H9 (cell line): ENCODE data around the gene TFDP1. TPM values are rescaled to one million over a fixed set of nuclear protein-coding genes. Genes with fewer than 3 reads are reported as not detected.

Experiments used
- DNase-seq: peaks from one replicate; pipeline ENCODE4 v3.0.0-alpha.2; 2017
- H2AFZ ChIP-seq: one replicate; pipeline ENCODE4 v1.6.1; 2013; ENCODE audit warnings: mild to moderate bottlenecking, low read length, control low read depth, moderate library complexity
- H2AK5ac ChIP-seq: 2 replicates; pipeline ENCODE4 v1.6.1; 2013; ENCODE audit warnings: low read length, control low read depth, mixed read lengths; ENCODE audit not compliant: insufficient read length
- H2BK120ac ChIP-seq: one replicate; pipeline ENCODE4 v1.6.1; 2013; ENCODE audit warnings: low read depth, mild to moderate bottlenecking, low read length, control low read depth, inconsistent platforms; ENCODE audit not compliant: poor library complexity, severe bottlenecking
- H2BK12ac ChIP-seq: 2 replicates; pipeline ENCODE4 v1.6.1; 2013; ENCODE audit warnings: low read length, control low read depth, mixed read lengths, low read depth; ENCODE audit not compliant: insufficient read length
- H2BK15ac ChIP-seq: 2 replicates; pipeline ENCODE4 v1.6.1; 2013; ENCODE audit warnings: low read depth, low read length, control low read depth
- H2BK20ac ChIP-seq: one replicate; pipeline ENCODE4 v1.6.1; 2013; ENCODE audit warnings: low read depth, mild to moderate bottlenecking, low read length, control low read depth, inconsistent platforms; ENCODE audit not compliant: poor library complexity, severe bottlenecking
- H2BK5ac ChIP-seq: 2 replicates; pipeline ENCODE4 v1.6.1; 2013; ENCODE audit warnings: low read length, control low read depth, mixed read lengths; ENCODE audit not compliant: insufficient read length
- H3K14ac ChIP-seq: 2 replicates; pipeline ENCODE4 v1.6.1; 2013; ENCODE audit warnings: low read length, control low read depth; ENCODE audit not compliant: insufficient read depth
- H3K18ac ChIP-seq: 2 replicates; pipeline ENCODE4 v1.6.1; 2013; ENCODE audit warnings: low read depth, mild to moderate bottlenecking, mixed read lengths, low read length, control low read depth; ENCODE audit not compliant: insufficient read length
- H3K23ac ChIP-seq: 2 replicates; pipeline ENCODE4 v1.6.1; 2013; ENCODE audit warnings: low read length, control low read depth, mixed read lengths, low read depth; ENCODE audit not compliant: insufficient read length
- H3K23me2 ChIP-seq: 2 replicates; pipeline ENCODE4 v1.6.1; 2013; ENCODE audit warnings: low read depth, mild to moderate bottlenecking, mixed read lengths, low read length, control low read depth; ENCODE audit not compliant: insufficient read length, poor library complexity, severe bottlenecking
- H3K27ac ChIP-seq: 2 replicates; pipeline ENCODE4 v1.5.1; 2013; ENCODE audit warnings: low read length, control low read depth, mixed read lengths, low read depth; ENCODE audit not compliant: insufficient read length
- H3K27me3 ChIP-seq: 2 replicates; pipeline ENCODE4 v1.6.1; 2013; ENCODE audit warnings: low read length, control low read depth, inconsistent platforms; ENCODE audit not compliant: insufficient read depth
- H3K4ac ChIP-seq: 2 replicates; pipeline ENCODE4 v1.6.1; 2013; ENCODE audit warnings: low read depth, mild to moderate bottlenecking, control low read depth, inconsistent platforms, low read length, moderate library complexity
- H3K4me1 ChIP-seq: 2 replicates; pipeline ENCODE4 v1.6.1; 2013; ENCODE audit warnings: low read length, control low read depth, inconsistent platforms; ENCODE audit not compliant: insufficient read depth
- H3K4me2 ChIP-seq: 2 replicates; pipeline ENCODE4 v1.6.1; 2013; ENCODE audit warnings: low read length, control low read depth, mixed read lengths; ENCODE audit not compliant: insufficient read length, insufficient read depth
- H3K56ac ChIP-seq: 2 replicates; pipeline ENCODE4 v1.6.1; 2013; ENCODE audit warnings: low read depth, mild to moderate bottlenecking, mixed read lengths, low read length, control low read depth; ENCODE audit not compliant: insufficient read length
- H3K79me1 ChIP-seq: 2 replicates; pipeline ENCODE4 v1.6.1; 2013; ENCODE audit warnings: low read depth, mild to moderate bottlenecking, moderate library complexity, low read length, control low read depth, inconsistent platforms; ENCODE audit not compliant: insufficient read depth, poor library complexity, severe bottlenecking
- H3K79me2 ChIP-seq: 2 replicates; pipeline ENCODE4 v1.6.1; 2013; ENCODE audit warnings: low read length, control low read depth, inconsistent platforms; ENCODE audit not compliant: insufficient read depth
- H3K9ac ChIP-seq: 2 replicates; pipeline ENCODE4 v1.6.1; 2013; ENCODE audit warnings: low read length, control low read depth, mixed read lengths; ENCODE audit not compliant: insufficient read length; ENCODE audit errors: extremely low read depth
- H3K9me3 ChIP-seq: one replicate; pipeline ENCODE4 v1.6.1; 2013; ENCODE audit warnings: low read depth, low read length, inconsistent platforms; ENCODE audit not compliant: control insufficient read depth
- H3T11ph ChIP-seq: one replicate; pipeline ENCODE4 v1.6.1; 2013; ENCODE audit warnings: mild to moderate bottlenecking, low read length, control low read depth, inconsistent platforms
- H4K20me1 ChIP-seq: one replicate; pipeline ENCODE4 v1.6.1; 2013; ENCODE audit not compliant: control insufficient read depth, insufficient read length, insufficient read depth
- H4K5ac ChIP-seq: 2 replicates; pipeline ENCODE4 v1.6.1; 2013; ENCODE audit warnings: low read depth, mild to moderate bottlenecking, mixed read lengths, low read length, control low read depth; ENCODE audit not compliant: insufficient read length
- H4K8ac ChIP-seq: replicated peaks from 2 replicates; pipeline ENCODE4 v1.6.1; 2013; ENCODE audit warnings: low read length, control low read depth, mixed read lengths, low read depth; ENCODE audit not compliant: insufficient read length
- H4K91ac ChIP-seq: 2 replicates; pipeline ENCODE4 v1.6.1; 2013; ENCODE audit warnings: low read depth, mild to moderate bottlenecking, moderate library complexity, mixed read lengths, low read length, control low read depth; ENCODE audit not compliant: insufficient read length
- H3K27ac Mint-ChIP-seq, 3 experiments: 2 replicates in 2 of 3; 3 replicates in 1 of 3; pipeline ENCODE4 v1.8.0; 2020 to 2021; ENCODE audit warnings: mixed read lengths in 3 of 3, mild to moderate bottlenecking in 1 of 3, moderate library complexity in 1 of 3
- H3K27me3 Mint-ChIP-seq: 2 replicates; pipeline ENCODE4 v1.8.0; 2021; ENCODE audit warnings: low read depth, mild to moderate bottlenecking, moderate library complexity, mixed read lengths
- H3K36me3 Mint-ChIP-seq, 3 experiments: 2 replicates in 2 of 3; 3 replicates in 1 of 3; pipeline ENCODE4 v1.8.0; 2020 to 2021; ENCODE audit warnings: low read depth in 3 of 3, mixed read lengths in 3 of 3; ENCODE audit not compliant: insufficient read depth in 1 of 3
- H3K4me1 Mint-ChIP-seq, 2 experiments: 2 replicates each; pipeline ENCODE4 v1.8.0; 2020; ENCODE audit warnings: mixed read lengths in 2 of 2
- H3K4me3 Mint-ChIP-seq, 2 experiments: 2 replicates in 1 of 2; 3 replicates in 1 of 2; pipeline ENCODE4 v1.8.0; 2020 to 2021; ENCODE audit warnings: mild to moderate bottlenecking in 2 of 2, mixed read lengths in 2 of 2, moderate library complexity in 1 of 2
- H3K9me3 Mint-ChIP-seq, 2 experiments: 2 replicates in 1 of 2; 3 replicates in 1 of 2; pipeline ENCODE4 v1.8.0; 2020; ENCODE audit warnings: mild to moderate bottlenecking in 2 of 2, mixed read lengths in 2 of 2, moderate library complexity in 1 of 2
- WGBS: extraction: QIAGEN DNeasy Blood & Tissue Kit; methylation state at CpG from one replicate; pipeline ENCODE4 v1.1.7; 2013; ENCODE audit warnings: missing lambda C conversion rate, low lambda C conversion rate, mixed read lengths; ENCODE audit not compliant: insufficient read length; ENCODE audit errors: extremely low coverage; 5-methylcytosine and 5-hydroxymethylcytosine counted together
- total RNA-seq: library from RNA; stranded (reverse); gene quantifications from 2 replicates; pipeline ENCODE4 v1.2.1, GENCODE V29; 2021
- TF ChIP-seq, protein P1 (sequence below): fragments of 200-600 bp; sonication (generic); conservative IDR thresholded peaks from 3 replicates; pipeline ENCODE4 v1.8.0; 2021; ENCODE audit warnings: antibody characterized with exemption, mild to moderate bottlenecking

The TFDP1 gene
- total RNA-seq, 1 experiment from 2014 or later, result 111 TPM

GRCh38 chr13:113635048-113635420 is 50.5 kb downstream of the TFDP1 start:
- Histone ChIP-seq H3K23ac (no peak overlapping the region), H3K9me3 (no peaks in the 10 kb centered on the region), H3K56ac (no peak overlapping the region), H3K79me2 (no peaks in the 10 kb centered on the region), H3K18ac (no peak overlapping the region), H4K91ac (no peak overlapping the region), H2AK5ac (no peak overlapping the region), H3K4ac (no peak overlapping the region), H4K5ac (no peak overlapping the region), H2BK15ac (no peak overlapping the region), H3K4me2 (no peak overlapping the region), H2BK20ac (no peak overlapping the region), H3K9ac (no peak overlapping the region), H3K4me1 (no peaks in the 10 kb centered on the region), H3K27me3 (no peaks in the 10 kb centered on the region), H3K79me1 (no peaks in the 10 kb centered on the region), H2AFZ (no peak overlapping the region), H2BK12ac (no peak overlapping the region), H3K23me2 (no peaks in the 10 kb centered on the region), H2BK5ac (no peak overlapping the region), H4K8ac (no peak overlapping the region), H3K27ac (no peak overlapping the region), H4K20me1 (no peaks in the 10 kb centered on the region), H2BK120ac (no peak overlapping the region), H3T11ph (no peak overlapping the region), H3K14ac (no peak overlapping the region)
- Mint-ChIP-seq H3K9me3 (peaks cover 0 to 5% of the 10 kb centered on the region in 2 experiments; a peak in 2 of 5 replicates), H3K36me3 (peaks cover 55 to 90% (median 86%) of the 10 kb centered on the region in 3 experiments; a peak in 6 of 7 replicates), H3K27me3 (no peaks in the 10 kb centered on the region), H3K27ac (no peak overlapping the region; a peak in 1 of 7 replicates), H3K4me1 (no peaks in the 10 kb centered on the region), H3K4me3 (no peak overlapping the region)
- no CpG with 5 or more reads among the region's 7 CpGs for WGBS
- TF ChIP-seq, protein P1, sequence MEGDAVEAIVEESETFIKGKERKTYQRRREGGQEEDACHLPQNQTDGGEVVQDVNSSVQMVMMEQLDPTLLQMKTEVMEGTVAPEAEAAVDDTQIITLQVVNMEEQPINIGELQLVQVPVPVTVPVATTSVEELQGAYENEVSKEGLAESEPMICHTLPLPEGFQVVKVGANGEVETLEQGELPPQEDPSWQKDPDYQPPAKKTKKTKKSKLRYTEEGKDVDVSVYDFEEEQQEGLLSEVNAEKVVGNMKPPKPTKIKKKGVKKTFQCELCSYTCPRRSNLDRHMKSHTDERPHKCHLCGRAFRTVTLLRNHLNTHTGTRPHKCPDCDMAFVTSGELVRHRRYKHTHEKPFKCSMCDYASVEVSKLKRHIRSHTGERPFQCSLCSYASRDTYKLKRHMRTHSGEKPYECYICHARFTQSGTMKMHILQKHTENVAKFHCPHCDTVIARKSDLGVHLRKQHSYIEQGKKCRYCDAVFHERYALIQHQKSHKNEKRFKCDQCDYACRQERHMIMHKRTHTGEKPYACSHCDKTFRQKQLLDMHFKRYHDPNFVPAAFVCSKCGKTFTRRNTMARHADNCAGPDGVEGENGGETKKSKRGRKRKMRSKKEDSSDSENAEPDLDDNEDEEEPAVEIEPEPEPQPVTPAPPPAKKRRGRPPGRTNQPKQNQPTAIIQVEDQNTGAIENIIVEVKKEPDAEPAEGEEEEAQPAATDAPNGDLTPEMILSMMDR, result no peak
- no peak for DNase-seq
